Common myeloid progenitor, CD34-positive (primary cell): ENCODE data around the gene PLD2.

ENCODE experiments used
- CTCF ChIA-PET: fragments of 350-600 bp; sonication (Branson Sonifier 250); formaldehyde crosslinking; loops from one replicate; lab custom pipeline; 2021; ENCODE audit warnings: antibody characterized with exemption; lab: Charles Lee
- POLR2A ChIA-PET: fragments of 350-600 bp; sonication (Branson Sonifier 250); formaldehyde crosslinking; loops from one replicate; lab custom pipeline; 2021; ENCODE audit warnings: antibody characterized with exemption; lab: Charles Lee
- DNase-seq, 3 donors: peaks; one replicate each; pipeline versions ENCODE4 v3.0.0 to v3.0.0-alpha.2; 2013
- H3K27ac ChIP-seq, 2 experiments: 1 replicate in 1 of 2; 2 replicates in 1 of 2; pipeline ENCODE4 v1.7.0; 2013; ENCODE audit warnings: inconsistent platforms in 2 of 2, low read length in 2 of 2, mild to moderate bottlenecking in 2 of 2, low read depth in 1 of 2, moderate library complexity in 1 of 2; ENCODE audit not compliant: severe bottlenecking in 2 of 2, insufficient read depth in 1 of 2, poor library complexity in 1 of 2
- H3K27me3 ChIP-seq, 5 experiments: replicated peaks in 2 of 5; 1 replicate in 3 of 5; 2 replicates in 2 of 5; pipeline versions ENCODE4 v1.6.1 to v1.7.0; 2013; ENCODE audit warnings: low read length in 4 of 5, mild to moderate bottlenecking in 2 of 5, moderate library complexity in 2 of 5, inconsistent platforms in 1 of 5; ENCODE audit not compliant: insufficient read depth in 5 of 5, control insufficient read depth in 4 of 5
- H3K36me3 ChIP-seq, 4 experiments: 1 replicate in 2 of 4; 2 replicates in 2 of 4; pipeline versions ENCODE4 v1.6.1 to v1.7.0; 2013; ENCODE audit warnings: low read length in 3 of 4, control low read depth in 1 of 4, mild to moderate bottlenecking in 1 of 4; ENCODE audit not compliant: control insufficient read depth in 4 of 4, insufficient read depth in 4 of 4
- H3K4me1 ChIP-seq, 4 experiments: 1 replicate in 3 of 4; 2 replicates in 1 of 4; pipeline versions ENCODE4 v1.6.1 to v1.7.1; 2013; ENCODE audit warnings: low read length in 3 of 4, mild to moderate bottlenecking in 3 of 4, control low read depth in 1 of 4, inconsistent platforms in 1 of 4, moderate library complexity in 1 of 4; ENCODE audit not compliant: control insufficient read depth in 4 of 4, insufficient read depth in 4 of 4; ENCODE audit errors: control extremely low read depth in 1 of 4
- H3K4me3 ChIP-seq, 7 experiments: 1 replicate in 4 of 7; 2 replicates in 3 of 7; pipeline versions ENCODE4 v1.5.1 to v1.7.0; 2013; ENCODE audit warnings: mild to moderate bottlenecking in 7 of 7, low read length in 6 of 7, moderate library complexity in 6 of 7, inconsistent platforms in 2 of 7, low read depth in 2 of 7, control low read depth in 1 of 7; ENCODE audit not compliant: insufficient read depth in 4 of 7, control insufficient read depth in 1 of 7; ENCODE audit errors: extremely low read depth in 1 of 7
- H3K9me3 ChIP-seq, 5 experiments: 1 replicate in 4 of 5; 2 replicates in 1 of 5; pipeline versions ENCODE4 v1.6.1 to v1.7.1; 2013; ENCODE audit warnings: low read length in 4 of 5, mild to moderate bottlenecking in 2 of 5, inconsistent platforms in 1 of 5, low read depth in 1 of 5, moderate library complexity in 1 of 5; ENCODE audit not compliant: control insufficient read depth in 4 of 5, insufficient read depth in 2 of 5; ENCODE audit errors: control extremely low read depth in 1 of 5
- WGBS: methylation state at CpG from one replicate; pipeline ENCODE4 v1.1.5; 2013; ENCODE audit not compliant: insufficient coverage; 5-methylcytosine and 5-hydroxymethylcytosine counted together

The PLD2 gene

DNA sequence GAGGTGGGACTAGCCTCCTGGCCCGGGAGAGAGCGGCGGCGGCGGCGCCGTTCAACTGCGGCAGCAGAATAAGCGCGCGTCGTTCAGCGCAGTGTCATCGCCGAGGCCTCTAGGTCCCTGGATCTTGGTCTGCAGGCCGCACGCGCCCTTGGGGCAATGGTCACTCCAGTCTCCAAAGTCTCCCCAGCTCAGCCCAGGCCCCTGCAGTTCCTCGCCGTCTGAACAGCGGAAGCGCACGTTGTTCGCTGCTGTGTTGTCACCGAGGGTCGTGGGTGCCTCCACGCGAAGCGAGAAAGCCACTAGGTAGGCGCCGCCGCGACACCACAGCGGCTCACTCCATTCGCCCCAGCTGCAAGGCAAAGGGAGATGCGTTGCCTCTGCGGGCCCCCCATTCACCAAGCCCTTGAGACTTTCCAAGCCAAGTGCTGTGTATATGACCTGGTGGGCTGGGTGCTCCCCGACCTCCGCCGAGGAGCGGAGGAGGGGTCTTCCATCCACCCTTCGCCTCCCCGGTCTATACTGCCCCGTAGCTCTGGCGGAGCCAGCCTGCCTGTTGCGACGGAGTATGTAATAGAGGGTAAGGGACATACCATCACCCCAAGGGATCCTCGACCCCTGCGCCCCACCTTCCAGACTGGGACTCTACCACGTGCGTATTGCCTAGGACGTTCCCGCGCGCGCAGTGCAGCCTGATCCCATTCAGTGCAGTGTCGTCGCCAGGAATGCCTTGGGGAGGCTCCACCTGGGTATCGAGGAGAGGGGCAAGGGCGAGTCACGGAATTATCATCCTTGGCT lies 21.4 kb upstream of the PLD2 start:
- ChIA-PET CTCF (interaction anchor here (1.0 to 5.9 kb wide), 5 partner anchors 12 to 105 kb away, joined by 3 to 40 read pairs (median 5); no protein-coding TSS in a partner anchor), POLR2A (no interaction called here)
- WGBS, result 3% methylated on average over 47 of the region's 61 CpGs
- peak in 2 of 3 donors; percentile 29 to 48 for DNase-seq
- Histone ChIP-seq H3K4me1 (peaks cover 0 to 40% (median 28%) of the 10 kb centered on the region in 4 experiments), H3K27ac (no peak overlapping the region), H3K27me3 (peaks cover 4 to 81% (median 41%) of the 10 kb centered on the region in 5 experiments), H3K4me3 (peak overlapping the region in 3 of 7 experiments; percentile 24 to 48 (median 36)), H3K36me3 (no peaks in the 10 kb centered on the region), H3K9me3 (no peaks in the 10 kb centered on the region)

DNA sequence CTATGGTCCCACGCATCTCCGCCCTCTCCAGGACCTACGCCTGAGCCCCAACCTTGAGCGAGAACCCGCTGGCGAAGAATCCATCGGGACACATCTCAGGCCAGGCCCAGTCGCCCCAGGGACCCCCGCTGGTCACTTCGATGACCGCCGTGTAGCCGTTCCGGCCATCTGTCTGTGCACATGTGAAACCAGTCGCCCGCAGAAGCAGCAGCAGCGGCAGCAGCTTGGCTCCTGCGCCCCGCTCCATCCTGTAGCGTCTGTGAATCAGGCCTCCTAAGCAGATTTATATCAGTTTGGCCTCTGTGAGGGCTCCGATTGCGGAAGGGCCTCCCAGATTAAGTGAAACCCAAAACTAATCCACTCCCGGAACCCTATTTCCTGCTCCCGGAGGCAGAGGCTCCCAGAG lies 20.8 kb upstream of the PLD2 start, which contains the start of gene VMO1:
TSS of gene VMO1 (minus strand) at position 259 of the 406 bp plus-strand sequence. CDS start at position 247, 12 bp downstream.
- Histone ChIP-seq H3K27ac (no peak within 1 kb of the TSS), H3K36me3 (no peaks in the 10 kb centered on the region), H3K4me3 (peak within 1 kb of the TSS in 3 of 7 experiments; percentile 24 to 48 (median 36)), H3K9me3 (no peaks in the 10 kb centered on the region), H3K27me3 (peaks cover 4 to 81% (median 40%) of the 10 kb centered on the region in 5 experiments), H3K4me1 (peaks cover 0 to 43% (median 30%) of the 10 kb centered on the region in 4 experiments)
- CTCF ChIA-PET, result interaction anchor here (0.8 to 5.9 kb wide), 8 partner anchors 12 to 104 kb away, joined by 3 to 40 read pairs (median 4); no protein-coding TSS in a partner anchor
- 2% methylated on average over 20 of the region's 24 CpGs for WGBS
- POLR2A ChIA-PET, result no interaction called here
- DNase-seq, result peak in 2 of 3 donors; percentile 48

DNA sequence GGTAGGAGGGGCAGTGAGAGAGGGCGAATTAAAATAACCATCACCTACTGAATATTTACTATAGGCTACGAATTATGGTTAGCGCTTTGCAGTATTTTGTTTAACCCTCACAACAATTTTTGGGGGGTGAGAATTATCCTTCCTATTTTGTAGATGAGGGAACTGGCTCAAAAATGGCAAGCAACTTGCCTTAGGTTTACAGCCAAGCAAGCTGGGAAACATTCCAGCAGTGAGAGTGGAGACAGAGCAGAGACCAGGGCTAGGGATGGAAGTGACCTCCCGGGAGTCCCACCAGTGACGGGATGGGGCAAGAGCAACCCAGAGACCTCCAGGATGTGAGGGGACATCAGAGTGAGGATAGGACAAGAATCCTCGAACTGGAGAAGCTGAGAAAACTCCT lies 20.4 kb upstream of the PLD2 start:
- WGBS, result 7% methylated on average over 3 of the region's 6 CpGs
- no peak overlapping the region for H3K4me3 ChIP-seq
- H3K27me3 ChIP-seq, result peaks cover 4 to 81% (median 40%) of the 10 kb centered on the region in 5 experiments
- ChIA-PET CTCF (interaction anchor here (0.8 to 5.9 kb wide), 8 partner anchors 11 to 104 kb away, joined by 3 to 40 read pairs (median 4); no protein-coding TSS in a partner anchor), POLR2A (no interaction called here)
- H3K36me3 ChIP-seq, result no peaks in the 10 kb centered on the region
- H3K27ac ChIP-seq, result no peak overlapping the region
- no peak for DNase-seq
- H3K9me3 ChIP-seq, result no peaks in the 10 kb centered on the region
- H3K4me1 ChIP-seq, result peaks cover 0 to 43% (median 30%) of the 10 kb centered on the region in 4 experiments

DNA sequence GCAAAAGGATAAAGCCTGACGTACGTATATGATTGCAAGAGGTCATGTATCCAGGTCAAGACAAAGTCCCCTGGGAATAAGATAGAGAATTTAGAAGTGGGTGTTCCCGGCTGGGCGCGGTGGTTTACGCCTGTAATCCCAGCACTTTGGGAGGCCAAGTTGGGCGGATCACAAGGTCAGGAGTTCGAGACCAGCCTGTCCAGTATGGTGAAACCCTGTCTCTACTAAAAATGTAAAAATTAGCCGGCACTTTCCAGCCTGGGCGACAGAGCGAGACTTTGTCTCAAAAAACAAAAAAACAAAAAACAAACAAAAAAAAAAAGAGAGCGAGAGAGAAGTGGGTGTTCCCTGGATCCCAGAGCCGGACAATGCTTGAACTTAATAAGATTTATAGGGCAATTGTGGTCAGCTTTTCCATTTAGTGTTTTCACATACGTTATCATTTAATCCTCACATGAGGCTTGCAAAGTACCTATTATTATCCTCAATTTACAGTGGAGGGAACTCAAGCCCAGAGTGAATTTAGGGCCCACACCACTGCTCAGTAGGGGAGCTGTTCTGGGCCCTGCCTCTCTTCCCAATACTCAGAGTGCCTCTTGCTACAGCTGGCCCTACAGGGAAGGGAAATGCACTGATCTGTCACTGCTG lies 18.7 kb upstream of the PLD2 start:
- WGBS, result 90% methylated on average over 11 of the region's 14 CpGs

DNA sequence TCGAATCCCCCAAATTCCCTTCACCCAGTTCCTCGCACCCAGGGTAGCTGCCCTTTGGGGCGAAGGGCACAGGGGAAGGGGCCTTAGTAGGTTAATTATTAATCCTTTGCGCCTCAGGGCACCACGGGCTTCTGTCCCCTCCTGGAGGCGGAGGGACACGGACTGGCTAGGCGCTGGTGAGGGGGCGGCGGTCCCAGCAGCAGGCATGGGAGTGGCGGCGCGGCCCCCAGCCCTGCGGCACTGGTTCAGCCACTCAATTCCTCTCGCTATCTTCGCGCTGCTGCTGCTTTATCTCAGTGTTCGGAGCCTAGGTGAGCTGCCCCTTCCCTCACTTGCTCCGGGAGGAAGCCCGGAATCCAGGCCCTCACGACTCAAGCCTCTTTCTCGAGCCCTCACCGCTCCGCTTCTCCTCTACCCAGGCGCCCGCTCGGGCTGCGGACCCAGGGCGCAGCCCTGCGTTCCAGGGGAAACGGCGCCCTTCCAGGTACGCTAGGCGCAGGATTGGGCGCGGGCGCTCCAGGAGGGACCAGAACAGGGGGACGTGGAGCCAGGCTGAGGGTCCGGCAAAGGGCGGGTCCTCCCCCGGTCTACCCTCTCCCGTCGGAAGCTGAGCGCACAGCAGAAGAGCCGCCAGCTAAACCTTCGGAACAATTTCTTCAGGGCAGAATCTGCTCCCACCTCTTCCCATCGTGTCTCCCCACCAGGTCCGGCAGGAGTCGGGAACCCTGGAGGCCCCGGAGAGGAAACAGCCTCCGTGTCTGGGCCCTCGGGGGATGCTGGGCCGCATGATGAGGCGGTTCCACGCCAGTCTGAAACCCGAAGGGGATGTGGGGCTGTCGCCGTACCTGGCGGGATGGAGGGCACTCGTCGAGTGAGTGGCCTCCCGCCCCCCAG lies 17.9 kb upstream of the PLD2 start, which contains the start of gene GLTPD2:
TSS of gene GLTPD2 (plus strand) at position 158 of the 894 bp plus-strand sequence. CDS start at position 206, 48 bp downstream.
- POLR2A ChIA-PET, result interaction anchor here (0.6 to 2.2 kb wide), 4 partner anchors 10 to 79 kb away, joined by 3 to 6 read pairs (median 4); partner anchors contain the start of genes ARRB2 and PLD2
- WGBS, result 22% methylated on average over 41 of the region's 62 CpGs
- H3K4me1 ChIP-seq, result peaks cover 0 to 39% (median 30%) of the 10 kb centered on the region in 4 experiments
- no peak within 1 kb of the TSS for H3K27ac ChIP-seq
- DNase-seq, result no peak
- peaks cover 2 to 60% (median 33%) of the 10 kb centered on the region in 5 experiments for H3K27me3 ChIP-seq
- H3K9me3 ChIP-seq, result no peaks in the 10 kb centered on the region
- CTCF ChIA-PET, result interaction anchor here (0.8 to 5.9 kb wide), 24 partner anchors 9 to 151 kb away, joined by 3 to 40 read pairs (median 4); partner anchors contain the start of genes MED11, RNF167 and SLC25A11
- peak within 1 kb of the TSS; percentile 8 to 80 (median 63) for H3K4me3 ChIP-seq
- no peaks in the 10 kb centered on the region for H3K36me3 ChIP-seq

More for the DNA sequence above, 18.7 kb upstream of the PLD2 start:
- H3K4me3 ChIP-seq, result no peak overlapping the region
- peaks cover 4 to 68% (median 38%) of the 10 kb centered on the region in 5 experiments for H3K27me3 ChIP-seq
- ChIA-PET POLR2A (no interaction called here), CTCF (interaction anchor here (0.8 to 5.9 kb wide), 10 partner anchors 9 to 103 kb away, joined by 3 to 40 read pairs (median 5); no protein-coding TSS in a partner anchor)
- H3K27ac ChIP-seq, result no peak overlapping the region
- no peak for DNase-seq
- peaks cover 0 to 39% (median 30%) of the 10 kb centered on the region in 4 experiments for H3K4me1 ChIP-seq
- no peaks in the 10 kb centered on the region for H3K36me3 ChIP-seq
- no peaks in the 10 kb centered on the region for H3K9me3 ChIP-seq

DNA sequence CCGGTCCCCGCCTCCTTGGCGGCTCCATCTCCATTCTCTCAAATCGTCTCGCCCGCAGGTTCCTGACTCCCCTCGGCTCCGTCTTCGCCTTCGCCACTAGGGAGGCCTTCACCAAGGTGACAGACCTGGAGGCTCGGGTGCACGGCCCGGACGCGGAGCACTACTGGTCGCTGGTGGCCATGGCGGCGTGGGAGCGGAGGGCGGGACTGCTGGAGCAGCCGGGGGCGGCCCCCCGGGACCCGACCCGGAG lies 17.3 kb upstream of the PLD2 start:
- H3K4me1 ChIP-seq, result peaks cover 0 to 39% (median 30%) of the 10 kb centered on the region in 4 experiments
- 0% methylated on average over 12 of the region's 25 CpGs for WGBS
- peaks cover 0 to 55% (median 29%) of the 10 kb centered on the region in 5 experiments for H3K27me3 ChIP-seq
- H3K27ac ChIP-seq, result no peak overlapping the region
- no peaks in the 10 kb centered on the region for H3K36me3 ChIP-seq
- ChIA-PET CTCF (interaction anchor here (0.9 to 5.9 kb wide), 23 partner anchors 9 to 150 kb away, joined by 3 to 40 read pairs (median 4); partner anchors contain the start of genes MED11, RNF167 and SLC25A11), POLR2A (interaction anchor here (0.6 to 2.2 kb wide), 4 partner anchors 10 to 80 kb away, joined by 3 to 6 read pairs (median 4); partner anchors contain the start of genes ARRB2 and PLD2)
- H3K9me3 ChIP-seq, result no peaks in the 10 kb centered on the region
- peak overlapping the region; percentile 8 to 80 (median 63) for H3K4me3 ChIP-seq
- no peak for DNase-seq
